MCF 10A (cell line): ENCODE results near the gene RFC2. TPM values are rescaled to one million over a fixed set of nuclear protein-coding genes. Genes with fewer than 3 reads are reported as not detected.

ENCODE experiments used
- BruUV-seq: library from RNA; stranded (reverse); fragments of 400-500 nt; replicated peaks from 2 replicates; lab custom pipeline; 2021; lab: Mats Ljungman, UMichigan
- CTCF ChIA-PET: fragments of 300-600 bp; sonication (Branson Sonifier 250); formaldehyde crosslinking; extraction: SDS; loops from one replicate; lab custom pipeline; 2021; ENCODE audit warnings: antibody characterized with exemption, inconsistent platforms; lab: Yijun Ruan, JAX
- POLR2A ChIA-PET: fragments of 300-600, 350-650 bp; sonication (Branson Sonifier 250); formaldehyde crosslinking; extraction: SDS; loops from one replicate; lab custom pipeline; 2020; ENCODE audit warnings: antibody characterized with exemption, inconsistent platforms; lab: Yijun Ruan, JAX
- DNase-seq: peaks from one replicate; pipeline ENCODE4 v3.0.0-alpha.2; 2018; ENCODE audit not compliant: unreplicated experiment
- H3K27ac Mint-ChIP-seq: one replicate; pipeline ENCODE4 v1.8.0; 2022; ENCODE audit warnings: mild to moderate bottlenecking, low read depth, mixed read lengths; ENCODE audit not compliant: unreplicated experiment
- H3K27me3 Mint-ChIP-seq: one replicate; pipeline ENCODE4 v1.8.0; 2022; ENCODE audit warnings: mixed read lengths; ENCODE audit not compliant: insufficient read depth, unreplicated experiment
- H3K36me3 Mint-ChIP-seq: one replicate; pipeline ENCODE4 v1.8.0; 2022; ENCODE audit warnings: mild to moderate bottlenecking, moderate library complexity, mixed read lengths; ENCODE audit not compliant: insufficient read depth, unreplicated experiment
- H3K4me1 Mint-ChIP-seq: one replicate; pipeline ENCODE4 v1.8.0; 2022; ENCODE audit warnings: mixed read lengths; ENCODE audit not compliant: insufficient read depth, unreplicated experiment
- H3K4me3 Mint-ChIP-seq: one replicate; pipeline ENCODE4 v1.8.0; 2022; ENCODE audit warnings: mild to moderate bottlenecking, moderate library complexity, mixed read lengths; ENCODE audit not compliant: unreplicated experiment
- H3K9me3 Mint-ChIP-seq: one replicate; pipeline ENCODE4 v1.8.0; 2022; ENCODE audit warnings: mixed read lengths; ENCODE audit not compliant: unreplicated experiment
- intact Hi-C: fragments of 100-400 bp; cut with micrococcal nuclease; formaldehyde crosslinking; loops from 2 replicates; pipeline ENCODE4 v1.14.1; 2022
- total RNA-seq: library from RNA; stranded (reverse); gene quantifications from 2 replicates; pipeline ENCODE4 v1.2.3, GENCODE V29; 2022
- TF ChIP-seq, protein P1 (sequence below): fragments of 200-600 bp; IDR thresholded peaks from one replicate; pipeline ENCODE4 v1.8.0; 2022; ENCODE audit warnings: antibody characterized with exemption, mild to moderate bottlenecking; ENCODE audit not compliant: unreplicated experiment

Gene RFC2
- total RNA-seq, 1 experiment from 2014 or later, result 35.0 TPM

DNA sequence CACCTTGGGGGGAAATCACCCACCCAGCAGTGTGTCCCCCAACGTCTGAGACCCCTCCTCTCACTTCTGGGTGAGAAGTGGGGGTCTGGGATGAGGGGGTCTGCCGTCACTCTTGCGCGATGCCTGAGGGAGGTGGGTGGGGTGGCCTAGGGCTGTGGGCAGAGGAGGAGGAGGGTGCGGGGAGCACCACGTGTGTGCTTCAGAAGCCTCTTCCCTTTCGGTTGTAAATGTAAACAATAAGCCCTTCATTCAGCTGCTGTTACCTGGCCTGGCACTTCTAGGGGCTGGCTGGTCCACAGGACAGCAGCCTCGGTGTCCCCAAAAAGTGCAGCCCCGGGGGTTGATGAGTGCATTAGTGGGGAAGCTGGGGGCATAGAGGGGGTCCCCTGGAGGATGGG is 36.4 kb upstream of the RFC2 start:
- TF ChIP-seq, protein P1, sequence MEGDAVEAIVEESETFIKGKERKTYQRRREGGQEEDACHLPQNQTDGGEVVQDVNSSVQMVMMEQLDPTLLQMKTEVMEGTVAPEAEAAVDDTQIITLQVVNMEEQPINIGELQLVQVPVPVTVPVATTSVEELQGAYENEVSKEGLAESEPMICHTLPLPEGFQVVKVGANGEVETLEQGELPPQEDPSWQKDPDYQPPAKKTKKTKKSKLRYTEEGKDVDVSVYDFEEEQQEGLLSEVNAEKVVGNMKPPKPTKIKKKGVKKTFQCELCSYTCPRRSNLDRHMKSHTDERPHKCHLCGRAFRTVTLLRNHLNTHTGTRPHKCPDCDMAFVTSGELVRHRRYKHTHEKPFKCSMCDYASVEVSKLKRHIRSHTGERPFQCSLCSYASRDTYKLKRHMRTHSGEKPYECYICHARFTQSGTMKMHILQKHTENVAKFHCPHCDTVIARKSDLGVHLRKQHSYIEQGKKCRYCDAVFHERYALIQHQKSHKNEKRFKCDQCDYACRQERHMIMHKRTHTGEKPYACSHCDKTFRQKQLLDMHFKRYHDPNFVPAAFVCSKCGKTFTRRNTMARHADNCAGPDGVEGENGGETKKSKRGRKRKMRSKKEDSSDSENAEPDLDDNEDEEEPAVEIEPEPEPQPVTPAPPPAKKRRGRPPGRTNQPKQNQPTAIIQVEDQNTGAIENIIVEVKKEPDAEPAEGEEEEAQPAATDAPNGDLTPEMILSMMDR, result no peak
- no peak overlapping the region for H3K27ac Mint-ChIP-seq
- peak overlapping the region; percentile 70 for H3K4me3 Mint-ChIP-seq
- H3K36me3 Mint-ChIP-seq, result peaks cover 11% of the 10 kb centered on the region
- CTCF ChIA-PET, result interaction anchor here (0.7 to 5.1 kb wide), 4 partner anchors 20 to 698 kb away, joined by 3 to 27 read pairs (median 5); no protein-coding TSS in a partner anchor
- intact Hi-C loops, result no loop called here
- no peaks in the 10 kb centered on the region for H3K27me3 Mint-ChIP-seq
- H3K9me3 Mint-ChIP-seq, result no peaks in the 10 kb centered on the region
- BruUV-seq, result no TSS peak
- POLR2A ChIA-PET, result interaction anchor here (0.8 to 3.0 kb wide), 4 partner anchors 21 to 539 kb away, joined by 3 to 11 read pairs (median 4); no protein-coding TSS in a partner anchor
- peaks cover 15% of the 10 kb centered on the region for H3K4me1 Mint-ChIP-seq
- DNase-seq, result no peak

DNA sequence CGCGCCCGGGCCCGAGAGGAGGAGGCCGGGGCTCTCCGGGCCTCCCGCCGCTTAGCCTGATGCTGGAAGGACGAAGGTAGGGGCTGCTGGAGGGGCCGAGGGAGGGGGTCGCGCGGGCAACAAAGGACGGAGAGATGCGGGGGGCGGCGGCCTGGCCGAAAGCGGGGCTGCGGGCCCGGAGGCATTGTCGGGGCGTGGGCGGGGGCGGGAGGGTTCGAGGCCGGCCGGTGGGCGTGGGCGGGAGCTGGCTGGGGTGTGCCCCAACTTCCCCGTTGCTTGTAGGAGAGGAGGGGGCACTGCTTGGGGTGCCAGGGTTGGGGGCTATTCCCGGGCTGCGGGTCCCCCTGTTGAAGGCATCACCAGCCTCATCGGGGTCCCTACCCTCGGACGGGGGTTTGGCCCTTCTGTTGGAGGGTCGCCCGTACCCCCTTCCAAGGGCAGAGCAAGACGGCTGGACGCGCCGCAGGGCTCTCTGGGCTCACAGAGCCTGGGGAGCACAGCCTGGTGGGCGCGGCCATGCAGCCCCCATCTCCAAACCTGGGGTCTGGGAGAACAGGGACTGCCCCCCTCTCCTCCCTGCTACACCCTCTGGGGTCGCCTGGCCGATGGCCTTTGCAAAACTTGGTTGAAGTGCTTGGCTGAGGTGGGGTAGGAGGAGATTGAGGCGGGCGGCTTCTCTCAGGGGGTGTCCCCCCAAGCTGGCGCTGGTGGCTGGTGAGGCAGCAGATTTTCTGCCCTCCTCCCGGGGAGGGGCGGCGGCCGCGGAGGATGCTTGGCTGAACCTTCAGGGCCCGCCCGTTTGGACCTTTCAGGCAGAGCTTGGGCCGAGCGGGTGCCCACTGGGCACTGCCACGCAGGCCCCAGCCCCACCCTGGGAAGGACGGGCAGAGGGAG is 35.7 kb upstream of the RFC2 start:
- TF ChIP-seq, protein P1, result no peak
- POLR2A ChIA-PET, result interaction anchor here (0.6 to 3.0 kb wide), 7 partner anchors 10 to 363 kb away, joined by 3 to 11 read pairs (median 5); no protein-coding TSS in a partner anchor
- Mint-ChIP-seq H3K9me3 (no peaks in the 10 kb centered on the region), H3K27me3 (no peaks in the 10 kb centered on the region), H3K4me1 (peaks cover 15% of the 10 kb centered on the region), H3K27ac (no peak overlapping the region), H3K36me3 (peaks cover 7% of the 10 kb centered on the region), H3K4me3 (peak overlapping the region; percentile 70)
- CTCF ChIA-PET, result interaction anchor here (0.6 to 5.1 kb wide), 5 partner anchors 19 to 111 kb away, joined by 3 to 27 read pairs (median 3); no protein-coding TSS in a partner anchor
- BruUV-seq, result no TSS peak
- intact Hi-C loops, result loop anchor here (1.0 to 2.0 kb wide), 2 partner anchors 20 to 105 kb away; no protein-coding TSS in a partner anchor
- no peak for DNase-seq

DNA sequence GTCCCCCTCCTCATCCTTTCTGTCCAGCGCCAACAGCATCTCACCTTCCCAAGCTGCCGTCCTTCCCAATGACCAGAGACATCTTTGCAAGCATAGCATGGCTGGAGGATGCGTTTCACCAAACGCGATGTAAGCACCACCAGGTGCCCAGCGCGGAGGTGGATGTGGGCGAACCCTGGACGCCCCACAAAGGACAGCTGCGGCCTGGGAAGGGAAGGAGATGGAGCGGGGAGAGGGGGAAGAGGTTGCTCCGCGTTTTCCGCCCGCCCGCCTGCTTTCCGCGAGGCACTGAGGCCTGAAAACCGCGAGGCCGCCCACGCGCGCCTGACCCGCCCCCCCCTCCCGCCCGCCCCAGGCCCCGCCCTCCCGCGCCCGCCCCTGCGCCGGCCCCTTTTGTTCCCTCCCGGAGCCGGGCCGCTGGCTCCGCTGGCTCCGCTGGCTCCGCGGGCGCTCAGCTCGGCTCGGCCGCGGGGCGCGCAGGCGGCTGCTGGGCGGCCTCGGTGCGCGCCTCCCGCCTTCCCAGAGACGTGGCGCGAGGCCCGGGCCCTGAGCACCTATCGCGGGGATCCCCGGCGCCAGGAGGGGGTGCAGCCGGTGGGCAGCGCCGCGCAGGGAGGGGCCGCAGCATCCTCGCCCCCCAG is 34.9 kb upstream of the RFC2 start, which contains the start of gene CLIP2:
Gene CLIP2, plus strand, starts transcription at position 390 of the 641 bp plus-strand sequence. CDS start 28,140 bp downstream, outside the sequence.
- TF ChIP-seq, protein P1, result no peak
- H3K27ac Mint-ChIP-seq, result no peak within 1 kb of the TSS
- H3K4me3 Mint-ChIP-seq, result peak within 1 kb of the TSS; percentile 70
- BruUV-seq, result no TSS peak
- H3K4me1 Mint-ChIP-seq, result peaks cover 15% of the 10 kb centered on the region
- H3K27me3 Mint-ChIP-seq, result no peaks in the 10 kb centered on the region
- POLR2A ChIA-PET, result interaction anchor here (1.0 to 3.0 kb wide), 5 partner anchors 9 to 114 kb away, joined by 3 to 29 read pairs (median 11); no protein-coding TSS in a partner anchor
- CTCF ChIA-PET, result interaction anchor here (0.5 to 5.1 kb wide), 10 partner anchors 11 to 262 kb away, joined by 3 to 27 read pairs (median 4); partner anchors contain the start of gene LIMK1
- H3K36me3 Mint-ChIP-seq, result peaks cover 7% of the 10 kb centered on the region
- intact Hi-C loops, result loop anchor here (1.0 to 2.0 kb wide), 2 partner anchors 19 to 106 kb away; no protein-coding TSS in a partner anchor
- peak; percentile 72 for DNase-seq
- H3K9me3 Mint-ChIP-seq, result no peaks in the 10 kb centered on the region
